NCI-H510A treated with DMSO at 0.1 percent for 48 hours (cell line): Measurements from ENCODE around the gene RABGAP1L.
A peak's percentile ranks its signal among the peaks of the same experiment; 100 is the strongest.
"Not testable (repeated sequence)": the region's sequence is repeated elsewhere in the genome, so short reads cannot be mapped to it uniquely, and the experiment has no call there.

ENCODE experiments used
- DNase-seq: peaks from one replicate; lab custom pipeline; 2025; lab: John Stamatoyannopoulos, UW

RABGAP1L gene

GRCh38 chr1:174997041-174997440, 837.7 kb downstream of the RABGAP1L start:
- no peak for DNase-seq

GRCh38 chr1:174998569-174999215, 839.4 kb downstream of the RABGAP1L start:
- DNase-seq = peak; percentile 92

GRCh38 chr1:174999216-174999935, 840.1 kb downstream of the RABGAP1L start:
- DNase-seq = peak; percentile 99

GRCh38 chr1:174999936-175000696, 840.8 kb downstream of the RABGAP1L start, which contains the start of gene CACYBP:
CACYBP (plus strand) TSS chr1:174999947; CDS start chr1:175000181, 234 bp downstream.
- DNase-seq = peak; percentile 33

GRCh38 chr1:175000697-175001187, 841.4 kb downstream of the RABGAP1L start:
- no peak for DNase-seq

GRCh38 chr1:175002910-175003517, 843.7 kb downstream of the RABGAP1L start:
- DNase-seq = no peak

- DNase-seq = no peak
Measured at GRCh38 chr1:175003521-175003920, 844.2 kb downstream of the RABGAP1L start.

- no peak for DNase-seq
Measured at GRCh38 chr1:175005085-175005783, 845.9 kb downstream of the RABGAP1L start.

GRCh38 chr1:175009532-175009931, 850.2 kb downstream of the RABGAP1L start:
- DNase-seq = no peak

- DNase-seq = no peak
Measured at GRCh38 chr1:175013445-175013844, 854.1 kb downstream of the RABGAP1L start.

GRCh38 chr1:175015243-175015642, 855.9 kb downstream of the RABGAP1L start:
- DNase-seq = no peak

GRCh38 chr1:175019524-175019923, 860.2 kb downstream of the RABGAP1L start:
- DNase-seq = no peak

GRCh38 chr1:175023043-175023921, 864.0 kb downstream of the RABGAP1L start, which contains the start of gene MRPS14:
MRPS14 (minus strand) TSS chr1:175023425; CDS start chr1:175023408, 17 bp downstream.
- peak; percentile 97 for DNase-seq

- not testable (repeated sequence) for DNase-seq
Measured at GRCh38 chr1:175023922-175024242, 864.6 kb downstream of the RABGAP1L start.

- no peak for DNase-seq
Measured at GRCh38 chr1:175024773-175025172, 865.5 kb downstream of the RABGAP1L start.

GRCh38 chr1:175033953-175034352, 874.6 kb downstream of the RABGAP1L start:
- DNase-seq = no peak

GRCh38 chr1:175034775-175035174, 875.5 kb downstream of the RABGAP1L start:
- no peak for DNase-seq

- no peak for DNase-seq
Measured at GRCh38 chr1:175035865-175036264, 876.5 kb downstream of the RABGAP1L start.

GRCh38 chr1:175036476-175036875, 877.2 kb downstream of the RABGAP1L start:
- DNase-seq = no peak

GRCh38 chr1:175037416-175037815, 878.1 kb downstream of the RABGAP1L start:
- DNase-seq = no peak
